Measurements from ENCODE around the gene CACNA1A.

DNA sequence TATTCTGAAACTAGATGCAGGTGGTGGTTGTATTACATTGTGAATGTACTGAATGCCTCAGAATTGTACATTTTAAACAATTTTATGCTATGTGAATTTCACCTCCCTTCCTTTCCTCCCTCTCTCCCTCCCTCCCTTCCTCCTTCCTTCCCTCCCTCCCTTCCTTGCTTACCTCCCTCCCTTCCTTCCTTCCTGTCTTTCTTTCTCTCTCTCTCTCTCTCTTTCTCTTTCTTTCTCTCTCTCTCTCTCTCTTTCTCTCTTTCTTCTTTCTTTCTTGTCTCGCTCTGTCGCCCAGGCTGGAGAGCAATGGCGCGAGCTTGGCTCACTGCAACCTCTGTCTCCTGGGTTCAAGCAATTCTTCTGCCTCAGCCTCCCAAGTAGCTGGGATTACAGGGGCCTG is 318.9 kb downstream of the CACNA1A start:
- TF ChIP-seq, protein P1, sequence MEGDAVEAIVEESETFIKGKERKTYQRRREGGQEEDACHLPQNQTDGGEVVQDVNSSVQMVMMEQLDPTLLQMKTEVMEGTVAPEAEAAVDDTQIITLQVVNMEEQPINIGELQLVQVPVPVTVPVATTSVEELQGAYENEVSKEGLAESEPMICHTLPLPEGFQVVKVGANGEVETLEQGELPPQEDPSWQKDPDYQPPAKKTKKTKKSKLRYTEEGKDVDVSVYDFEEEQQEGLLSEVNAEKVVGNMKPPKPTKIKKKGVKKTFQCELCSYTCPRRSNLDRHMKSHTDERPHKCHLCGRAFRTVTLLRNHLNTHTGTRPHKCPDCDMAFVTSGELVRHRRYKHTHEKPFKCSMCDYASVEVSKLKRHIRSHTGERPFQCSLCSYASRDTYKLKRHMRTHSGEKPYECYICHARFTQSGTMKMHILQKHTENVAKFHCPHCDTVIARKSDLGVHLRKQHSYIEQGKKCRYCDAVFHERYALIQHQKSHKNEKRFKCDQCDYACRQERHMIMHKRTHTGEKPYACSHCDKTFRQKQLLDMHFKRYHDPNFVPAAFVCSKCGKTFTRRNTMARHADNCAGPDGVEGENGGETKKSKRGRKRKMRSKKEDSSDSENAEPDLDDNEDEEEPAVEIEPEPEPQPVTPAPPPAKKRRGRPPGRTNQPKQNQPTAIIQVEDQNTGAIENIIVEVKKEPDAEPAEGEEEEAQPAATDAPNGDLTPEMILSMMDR (optimal IDR thresholded peaks at IDR 0.05 in 1 of 3, IDR thresholded peaks at IDR 0.05 in 1 of 3, conservative IDR thresholded peaks at IDR 0.05 in 1 of 3; ENCODE audit: extremely low read depth in 1 of 3, insufficient read depth in 2 of 3, low read length in 3 of 3) = no peak
- no peak for TF ChIP-seq EZH2 (IDR thresholded peaks at IDR 0.05; ENCODE audit: low read length)

Measured in keratinocyte (primary cell).